HL-60 (cell line): ENCODE data around the gene STEAP3.

ENCODE experiments used
- DNase-seq, 2 experiments: peaks; one replicate each; pipeline ENCODE4 v3.0.0-alpha.2; 2010 to 2020; ENCODE audit warnings: low read depth in 1 of 2, low spot score in 1 of 2
- H3K27ac ChIP-seq: fragments of 250-450 bp; sonication (Bioruptor Pico); replicated peaks from 2 replicates; pipeline ENCODE4 v1.5.1; 2020; ENCODE audit warnings: mild to moderate bottlenecking, moderate library complexity
- H3K27me3 ChIP-seq: fragments of 250-450 bp; sonication (Bioruptor Pico); 2 replicates; pipeline ENCODE4 v1.5.1; 2021; ENCODE audit warnings: mild to moderate bottlenecking, moderate library complexity; ENCODE audit not compliant: insufficient read depth, poor library complexity, severe bottlenecking
- H3K4me3 ChIP-seq: replicated peaks from 2 replicates; pipeline ENCODE4 v1.5.1; 2011; ENCODE audit warnings: mild to moderate bottlenecking, control low read depth, low read length; ENCODE audit not compliant: insufficient read depth
- CTCF ChIP-seq: IDR thresholded peaks from one replicate; pipeline ENCODE4 v1.5.1; 2011; ENCODE audit warnings: low read length, control low read depth, inconsistent platforms; ENCODE audit not compliant: insufficient read depth
- GABPA ChIP-seq: IDR thresholded peaks from 2 replicates; pipeline ENCODE4 v1.6.1; 2012; ENCODE audit warnings: low read depth
- POLR2AphosphoS5 ChIP-seq: IDR thresholded peaks from 2 replicates; pipeline ENCODE4 v1.6.1; 2012; ENCODE audit warnings: low read depth
- SPI1 ChIP-seq: IDR thresholded peaks from 2 replicates; pipeline ENCODE4 v1.6.1; 2012; ENCODE audit warnings: low read depth, mild to moderate bottlenecking, borderline replicate concordance
- TF ChIP-seq, protein P1 (sequence below): IDR thresholded peaks from 2 replicates; pipeline ENCODE4 v1.6.1; 2012; ENCODE audit warnings: low read depth; ENCODE audit not compliant: insufficient replicate concordance

Gene STEAP3

DNA sequence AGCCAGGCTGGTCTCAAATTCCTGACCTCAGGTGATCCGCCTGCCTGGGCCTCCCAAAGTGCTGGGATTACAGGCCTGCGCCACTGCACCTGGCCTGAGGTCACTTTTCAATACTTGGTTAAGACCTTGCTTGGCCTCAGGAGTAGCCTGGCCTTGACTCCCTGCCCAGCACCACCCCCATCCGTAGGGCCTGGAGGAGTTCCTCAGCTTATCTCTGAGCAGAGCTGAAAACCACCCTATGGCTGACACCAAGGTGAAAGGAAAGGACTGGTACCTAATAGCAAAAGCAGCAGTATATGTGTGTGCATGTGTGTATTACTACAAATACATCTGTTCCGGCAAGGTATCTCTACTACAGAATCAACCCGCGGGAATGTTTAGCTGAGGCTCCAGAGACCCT lies 56.0 kb downstream of the STEAP3 start:
- H3K27ac ChIP-seq, result no peak overlapping the region
- DNase-seq, result no peak
- H3K27me3 ChIP-seq, result no peaks in the 10 kb centered on the region
- H3K4me3 ChIP-seq, result no peak overlapping the region
- TF ChIP-seq POLR2AphosphoS5, result no peak
- TF ChIP-seq, protein P1, sequence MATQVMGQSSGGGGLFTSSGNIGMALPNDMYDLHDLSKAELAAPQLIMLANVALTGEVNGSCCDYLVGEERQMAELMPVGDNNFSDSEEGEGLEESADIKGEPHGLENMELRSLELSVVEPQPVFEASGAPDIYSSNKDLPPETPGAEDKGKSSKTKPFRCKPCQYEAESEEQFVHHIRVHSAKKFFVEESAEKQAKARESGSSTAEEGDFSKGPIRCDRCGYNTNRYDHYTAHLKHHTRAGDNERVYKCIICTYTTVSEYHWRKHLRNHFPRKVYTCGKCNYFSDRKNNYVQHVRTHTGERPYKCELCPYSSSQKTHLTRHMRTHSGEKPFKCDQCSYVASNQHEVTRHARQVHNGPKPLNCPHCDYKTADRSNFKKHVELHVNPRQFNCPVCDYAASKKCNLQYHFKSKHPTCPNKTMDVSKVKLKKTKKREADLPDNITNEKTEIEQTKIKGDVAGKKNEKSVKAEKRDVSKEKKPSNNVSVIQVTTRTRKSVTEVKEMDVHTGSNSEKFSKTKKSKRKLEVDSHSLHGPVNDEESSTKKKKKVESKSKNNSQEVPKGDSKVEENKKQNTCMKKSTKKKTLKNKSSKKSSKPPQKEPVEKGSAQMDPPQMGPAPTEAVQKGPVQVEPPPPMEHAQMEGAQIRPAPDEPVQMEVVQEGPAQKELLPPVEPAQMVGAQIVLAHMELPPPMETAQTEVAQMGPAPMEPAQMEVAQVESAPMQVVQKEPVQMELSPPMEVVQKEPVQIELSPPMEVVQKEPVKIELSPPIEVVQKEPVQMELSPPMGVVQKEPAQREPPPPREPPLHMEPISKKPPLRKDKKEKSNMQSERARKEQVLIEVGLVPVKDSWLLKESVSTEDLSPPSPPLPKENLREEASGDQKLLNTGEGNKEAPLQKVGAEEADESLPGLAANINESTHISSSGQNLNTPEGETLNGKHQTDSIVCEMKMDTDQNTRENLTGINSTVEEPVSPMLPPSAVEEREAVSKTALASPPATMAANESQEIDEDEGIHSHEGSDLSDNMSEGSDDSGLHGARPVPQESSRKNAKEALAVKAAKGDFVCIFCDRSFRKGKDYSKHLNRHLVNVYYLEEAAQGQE, result no peak
- no peak for TF ChIP-seq SPI1
- TF ChIP-seq GABPA, result no peak
- no peak for TF ChIP-seq CTCF

- DNase-seq, result no peak
- H3K27me3 ChIP-seq, result no peaks in the 10 kb centered on the region
- H3K4me3 ChIP-seq, result no peak overlapping the region
- TF ChIP-seq SPI1, result no peak
- no peak for TF ChIP-seq POLR2AphosphoS5
- TF ChIP-seq, protein P1, result no peak
- no peak for TF ChIP-seq CTCF
- TF ChIP-seq GABPA, result no peak
- H3K27ac ChIP-seq, result no peak overlapping the region
These were observed 57.0 kb downstream of the STEAP3 start for GRCh38 chr2:119280680-119281079.

- TF ChIP-seq GABPA (no peak), SPI1 (peak; percentile 92)
These were observed 58.7 kb downstream of the STEAP3 start for GRCh38 chr2:119282146-119282995.

DNA sequence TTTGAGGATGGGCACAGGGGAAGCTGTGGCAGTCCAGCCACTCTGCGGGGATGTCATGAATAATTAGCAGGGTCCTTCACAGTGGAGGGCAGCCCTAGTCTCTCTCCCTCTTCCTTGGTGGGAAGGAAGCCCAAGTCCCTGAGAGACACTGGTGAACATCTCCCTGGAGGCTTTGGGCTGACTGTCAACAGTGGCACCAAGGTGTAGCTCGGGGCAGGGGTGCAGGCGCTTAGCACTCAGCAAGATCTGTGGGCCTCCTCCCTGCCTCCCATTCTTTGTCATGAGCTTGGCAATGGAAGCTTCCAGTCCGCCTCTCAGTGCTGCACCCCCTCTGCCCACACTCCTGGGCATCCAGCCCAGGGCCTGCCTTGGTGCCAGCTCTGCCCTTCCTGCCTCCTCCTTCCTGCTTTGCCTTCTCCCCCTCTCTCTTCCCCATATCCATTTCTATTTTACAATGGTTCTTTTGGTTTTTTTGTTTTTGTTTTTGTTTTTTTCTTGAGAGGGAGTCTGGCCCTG lies 59.4 kb downstream of the STEAP3 start:
- Histone ChIP-seq H3K27ac (no peak overlapping the region), H3K4me3 (no peak overlapping the region), H3K27me3 (no peaks in the 10 kb centered on the region)
- TF ChIP-seq POLR2AphosphoS5 (no peak), SPI1 (no peak)
- TF ChIP-seq, protein P1, result no peak
- no peak for DNase-seq

More at GRCh38 chr2:119282146-119282995, 58.7 kb downstream of the STEAP3 start:
- no peaks in the 10 kb centered on the region for H3K27me3 ChIP-seq
- no peak overlapping the region for H3K27ac ChIP-seq
- peak in 1 of 2 experiments; percentile 50 for DNase-seq
- H3K4me3 ChIP-seq, result no peak overlapping the region
